Naive thymus-derived CD4-positive, alpha-beta T cell (primary cell): ENCODE results near the gene STPG1. TPM values are rescaled to one million over a fixed set of nuclear protein-coding genes. Genes with fewer than 3 reads are reported as not detected.

Experiments
- ATAC-seq: fragments of 150-1000 bp; cut with Tn5 transposase; 2 replicates; pipeline ENCODE4 v1.10.0; 2021; ENCODE audit warnings: mild to moderate bottlenecking, moderate library complexity
- CTCF ChIA-PET: fragments of 350-600 bp; sonication (Branson Sonifier 250); formaldehyde crosslinking; loops from one replicate; lab custom pipeline; 2021; ENCODE audit warnings: antibody characterized with exemption; lab: Charles Lee
- POLR2A ChIA-PET: fragments of 350-600 bp; sonication (Branson Sonifier 250); formaldehyde crosslinking; loops from one replicate; lab custom pipeline; 2021; ENCODE audit warnings: antibody characterized with exemption, inconsistent platforms; lab: Charles Lee
- DNase-seq, 9 donors: peaks; one replicate each; pipeline versions ENCODE4 v3.0.0 to v3.0.0-alpha.2; 2020 to 2022; ENCODE audit warnings: mixed read lengths in 1 of 9
- H3K27ac ChIP-seq: one replicate; pipeline ENCODE4 v1.7.0; 2013; ENCODE audit warnings: mild to moderate bottlenecking, low read depth, low read length, moderate library complexity
- H3K27me3 ChIP-seq, 2 donors: one replicate each; pipeline ENCODE4 v1.7.0; 2013; ENCODE audit warnings: low read length in 2 of 2, mild to moderate bottlenecking in 2 of 2, moderate library complexity in 2 of 2; ENCODE audit not compliant: control insufficient read depth in 2 of 2, insufficient read depth in 2 of 2
- H3K36me3 ChIP-seq, 3 experiments: 1 replicate in 2 of 3; 2 replicates in 1 of 3; pipeline ENCODE4 v1.7.0; 2013; ENCODE audit warnings: low read length in 3 of 3, mild to moderate bottlenecking in 3 of 3, moderate library complexity in 1 of 3; ENCODE audit not compliant: insufficient read depth in 3 of 3, control insufficient read depth in 2 of 3
- H3K4me1 ChIP-seq, 2 donors: one replicate each; pipeline ENCODE4 v1.7.0; 2013; ENCODE audit warnings: low read length in 2 of 2, mild to moderate bottlenecking in 2 of 2, moderate library complexity in 1 of 2; ENCODE audit not compliant: control insufficient read depth in 2 of 2, insufficient read depth in 2 of 2
- H3K4me3 ChIP-seq: 2 replicates; pipeline ENCODE4 v1.7.0; 2013; ENCODE audit warnings: mild to moderate bottlenecking, low read length
- H3K9me3 ChIP-seq, 3 experiments: 1 replicate in 2 of 3; 2 replicates in 1 of 3; pipeline ENCODE4 v1.7.0; 2013; ENCODE audit warnings: low read length in 3 of 3; ENCODE audit not compliant: control insufficient read depth in 2 of 3
- H3K27ac Mint-ChIP-seq, 9 donors: one replicate each; pipeline ENCODE4 v1.8.0; 2020 to 2022; ENCODE audit warnings: mixed read lengths in 9 of 9, mild to moderate bottlenecking in 8 of 9, moderate library complexity in 5 of 9, inconsistent platforms in 2 of 9
- H3K27me3 Mint-ChIP-seq, 5 donors: one replicate each; pipeline ENCODE4 v1.8.0; 2021 to 2022; ENCODE audit warnings: mixed read lengths in 5 of 5, mild to moderate bottlenecking in 1 of 5
- H3K36me3 Mint-ChIP-seq, 5 donors: one replicate each; pipeline ENCODE4 v1.8.0; 2020 to 2022; ENCODE audit warnings: mixed read lengths in 5 of 5, mild to moderate bottlenecking in 3 of 5, inconsistent platforms in 1 of 5
- H3K4me1 Mint-ChIP-seq, 7 donors: one replicate each; pipeline ENCODE4 v1.8.0; 2020 to 2022; ENCODE audit warnings: mixed read lengths in 7 of 7, mild to moderate bottlenecking in 3 of 7, inconsistent platforms in 1 of 7
- H3K4me3 Mint-ChIP-seq, 10 donors: one replicate each; pipeline ENCODE4 v1.8.0; 2020 to 2022; ENCODE audit warnings: mild to moderate bottlenecking in 10 of 10, mixed read lengths in 10 of 10, moderate library complexity in 6 of 10, inconsistent platforms in 2 of 10
- H3K9me3 Mint-ChIP-seq, 11 donors: one replicate each; pipeline ENCODE4 v1.8.0; 2020 to 2022; ENCODE audit warnings: mixed read lengths in 11 of 11, mild to moderate bottlenecking in 4 of 11, inconsistent platforms in 1 of 11, moderate library complexity in 1 of 11
- intact Hi-C, 2 donors: fragments of 100-400 bp; cut with micrococcal nuclease; formaldehyde crosslinking; loops; one replicate each; pipeline ENCODE4 v1.15.1; 2023
- polyA plus RNA-seq, 2 donors: library from polyadenylated mRNA; unstranded; fragments of 300-500 nt; fragmentation: Illumina TruSeq; gene quantifications; one replicate each; pipeline ENCODE4 v1.2.3, GENCODE V29; 2021
- total RNA-seq, 6 experiments: library from RNA in 5 of 6; stranded (reverse) in 5 of 6; gene quantifications; 1 replicate in 5 of 6; 2 replicates in 1 of 6; pipeline ENCODE4 v1.2.3 and lab custom pipeline; 2021 to 2026

Gene STPG1
- total and polyA plus RNA-seq, 7 experiments from 2014 or later: 3.1 to 10.1 (median 5.3) TPM

DNA sequence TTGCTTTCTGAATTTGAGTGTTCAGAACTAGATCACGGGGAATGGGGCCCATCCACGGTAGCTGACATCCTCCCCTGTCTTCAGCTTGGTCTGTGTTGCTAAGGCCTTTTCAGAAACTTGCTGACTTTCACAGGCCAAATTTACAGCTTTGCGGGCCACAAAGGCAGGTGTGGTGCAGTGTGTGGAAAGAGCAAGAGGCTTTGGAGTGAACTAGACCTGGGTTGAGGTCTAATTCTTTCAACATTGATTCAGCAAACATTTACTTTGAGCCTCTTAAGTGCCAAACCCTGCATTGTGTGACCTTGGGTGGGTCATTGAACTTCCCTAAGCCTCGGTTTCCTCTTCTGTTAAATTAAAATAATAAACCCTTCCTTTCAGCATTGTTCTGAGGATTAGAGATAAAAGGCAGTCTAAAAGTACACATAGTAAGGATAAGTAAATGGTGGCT, 24.3 kb downstream of the STPG1 start:
- ChIA-PET POLR2A (no interaction called here), CTCF (no interaction called here)
- Mint-ChIP-seq H3K4me3 (no peak overlapping the region), H3K9me3 (peaks cover 0 to 2% (median 0%) of the 10 kb centered on the region in 11 donors), H3K4me1 (peaks cover 32 to 52% (median 36%) of the 10 kb centered on the region in 7 donors), H3K36me3 (peaks cover 0 to 30% (median 0%) of the 10 kb centered on the region in 5 donors), H3K27me3 (no peaks in the 10 kb centered on the region), H3K27ac (no peak overlapping the region)
- Histone ChIP-seq H3K4me1 (peaks cover 12 to 29% of the 10 kb centered on the region in 2 donors), H3K36me3 (no peaks in the 10 kb centered on the region), H3K27me3 (no peaks in the 10 kb centered on the region), H3K27ac (no peak overlapping the region), H3K4me3 (no peak overlapping the region), H3K9me3 (no peaks in the 10 kb centered on the region)
- intact Hi-C loops: no loop called here
- no peak for ATAC-seq
- no peak for DNase-seq

DNA sequence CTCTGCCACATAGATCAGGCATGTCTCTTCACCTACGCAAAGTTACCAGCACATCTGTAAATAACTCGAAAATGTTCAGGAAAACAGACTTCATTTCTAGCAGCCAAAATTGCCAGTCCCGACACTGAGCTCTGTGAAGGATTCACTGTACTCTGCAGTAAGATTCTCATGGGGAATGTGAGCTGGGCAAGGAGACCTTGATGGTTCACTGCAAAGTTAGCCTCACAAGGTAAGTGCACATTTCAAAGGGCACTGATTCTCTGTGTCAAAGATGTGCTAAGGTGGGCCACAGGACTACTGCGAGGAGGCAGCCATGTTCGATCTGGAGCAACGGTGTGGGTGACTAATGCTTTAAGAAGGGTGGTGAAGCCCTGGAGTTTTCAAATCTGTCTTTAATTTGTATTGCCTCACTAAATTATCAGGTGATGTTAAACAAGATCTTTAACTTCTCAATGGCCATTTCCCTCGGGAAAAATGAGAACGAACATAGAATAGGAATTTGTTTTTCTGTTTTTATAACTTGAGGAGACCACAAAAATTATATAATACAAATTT, 25.2 kb downstream of the STPG1 start:
- H3K27ac Mint-ChIP-seq: peak overlapping the region in 1 of 9 donors; percentile 62
- Histone ChIP-seq H3K9me3 (no peaks in the 10 kb centered on the region), H3K4me1 (peaks cover 12 to 21% of the 10 kb centered on the region in 2 donors), H3K36me3 (no peaks in the 10 kb centered on the region), H3K27ac (no peak overlapping the region), H3K27me3 (no peaks in the 10 kb centered on the region), H3K4me3 (no peak overlapping the region)
- no peaks in the 10 kb centered on the region for H3K27me3 Mint-ChIP-seq
- ATAC-seq (no peak), DNase-seq (no peak)
- H3K36me3 Mint-ChIP-seq: peaks cover 0 to 39% (median 3%) of the 10 kb centered on the region in 5 donors
- intact Hi-C loops: no loop called here
- H3K4me3 Mint-ChIP-seq: no peak overlapping the region
- ChIA-PET CTCF (interaction anchor here (2.0 kb wide), 1 partner anchor 189 kb away, joined by 13 read pairs; no protein-coding TSS in a partner anchor), POLR2A (no interaction called here)
- peaks cover 25 to 54% (median 34%) of the 10 kb centered on the region in 7 donors for H3K4me1 Mint-ChIP-seq
- H3K9me3 Mint-ChIP-seq: no peaks in the 10 kb centered on the region

DNA sequence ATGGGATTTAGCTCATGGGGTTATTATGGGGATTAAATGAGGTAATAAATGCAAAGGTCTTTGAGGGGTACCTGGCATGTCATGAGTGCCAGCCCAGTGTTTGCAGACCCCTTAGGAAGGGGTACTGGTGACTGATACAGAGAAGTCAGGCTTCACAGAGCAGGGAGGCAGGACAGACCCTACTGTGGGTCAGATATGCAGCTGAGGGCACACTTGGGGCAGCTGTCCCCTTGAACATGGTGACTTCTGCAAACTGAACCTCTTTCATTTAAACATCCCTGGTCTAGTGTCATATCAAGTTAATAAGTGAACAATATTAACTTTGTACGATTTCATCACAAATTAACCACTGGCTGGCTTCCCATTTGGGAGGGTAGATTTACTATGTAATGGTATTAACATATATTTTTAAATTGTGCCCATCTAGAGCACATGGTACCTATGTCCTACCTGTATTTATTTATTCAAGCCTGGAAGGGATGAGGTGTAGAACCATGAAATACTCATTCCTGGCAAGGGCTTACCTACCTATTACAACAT, 25.9 kb downstream of the STPG1 start:
- POLR2A ChIA-PET: no interaction called here
- CTCF ChIA-PET: interaction anchor here (0.7 to 2.0 kb wide), 3 partner anchors 186 to 199 kb away, joined by 3 to 13 read pairs (median 5); no protein-coding TSS in a partner anchor
- Histone ChIP-seq H3K27me3 (no peaks in the 10 kb centered on the region), H3K4me1 (peaks cover 12 to 14% of the 10 kb centered on the region in 2 donors), H3K27ac (no peak overlapping the region), H3K36me3 (peaks cover 0 to 2% (median 0%) of the 10 kb centered on the region in 3 experiments), H3K4me3 (no peak overlapping the region), H3K9me3 (no peaks in the 10 kb centered on the region)
- peaks cover 18 to 47% (median 28%) of the 10 kb centered on the region in 7 donors for H3K4me1 Mint-ChIP-seq
- H3K27ac Mint-ChIP-seq: peak overlapping the region in 1 of 9 donors; percentile 30
- peaks cover 0 to 46% (median 7%) of the 10 kb centered on the region in 5 donors for H3K36me3 Mint-ChIP-seq
- intact Hi-C loops: no loop called here
- H3K4me3 Mint-ChIP-seq: no peak overlapping the region
- H3K27me3 Mint-ChIP-seq: no peaks in the 10 kb centered on the region
- ATAC-seq: no peak
- no peaks in the 10 kb centered on the region for H3K9me3 Mint-ChIP-seq
- no peak for DNase-seq

DNA sequence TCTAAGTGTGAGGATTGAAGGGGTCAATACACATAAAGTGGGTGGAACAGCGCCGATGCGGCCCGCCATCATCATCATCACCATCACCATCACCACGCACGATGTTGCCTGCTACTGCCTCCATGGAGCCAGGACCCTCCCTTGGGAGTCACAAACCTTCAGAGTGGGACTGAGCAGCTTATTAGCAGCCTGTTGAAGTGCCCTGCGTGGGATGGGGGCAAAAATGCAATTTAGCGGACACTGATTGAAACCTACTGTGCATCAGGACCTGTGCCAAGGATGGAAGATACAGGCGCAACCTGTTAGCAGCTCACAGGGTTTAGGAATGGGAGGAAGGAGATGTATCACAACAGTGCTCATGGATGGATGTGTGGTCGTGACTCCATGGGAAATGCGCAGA, 26.7 kb downstream of the STPG1 start:
- H3K4me3 ChIP-seq: no peak overlapping the region
- Mint-ChIP-seq H3K27ac (peak overlapping the region in 2 of 9 donors; percentile 26 to 63), H3K36me3 (peaks cover 0 to 52% (median 11%) of the 10 kb centered on the region in 5 donors), H3K27me3 (no peaks in the 10 kb centered on the region), H3K9me3 (no peaks in the 10 kb centered on the region), H3K4me1 (peaks cover 10 to 39% (median 21%) of the 10 kb centered on the region in 7 donors), H3K4me3 (no peak overlapping the region)
- peaks cover 0 to 7% (median 0%) of the 10 kb centered on the region in 3 experiments for H3K36me3 ChIP-seq
- intact Hi-C loops: no loop called here
- no peak for DNase-seq
- ChIA-PET POLR2A (no interaction called here), CTCF (interaction anchor here (1.2 to 2.0 kb wide), 2 partner anchors 185 to 187 kb away, joined by 5 to 13 read pairs; no protein-coding TSS in a partner anchor)
- H3K27ac ChIP-seq: no peak overlapping the region
- H3K9me3 ChIP-seq: no peaks in the 10 kb centered on the region
- no peak for ATAC-seq
- H3K4me1 ChIP-seq: peaks cover 4 to 7% of the 10 kb centered on the region in 2 donors
- no peaks in the 10 kb centered on the region for H3K27me3 ChIP-seq

DNA sequence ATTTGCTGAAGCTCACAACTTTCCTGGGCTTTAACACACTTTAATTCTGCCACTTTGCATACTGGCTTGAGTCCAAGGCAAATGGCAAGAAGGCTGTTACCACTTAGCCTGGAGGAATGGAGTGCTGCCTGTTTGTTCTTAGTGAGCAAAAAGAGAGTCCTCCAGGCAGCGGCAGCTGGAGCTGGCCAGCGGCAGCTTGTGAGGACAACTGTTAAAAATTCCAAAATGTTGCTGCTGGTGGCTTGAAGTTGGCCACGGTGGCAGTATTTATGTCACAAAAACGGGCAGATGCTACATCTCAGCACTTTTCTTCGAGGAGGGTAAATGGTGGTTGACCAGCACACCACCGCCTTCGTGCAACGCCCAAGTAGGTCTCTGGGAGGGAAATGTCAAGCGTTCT, 27.3 kb downstream of the STPG1 start:
- no peak overlapping the region for H3K27ac ChIP-seq
- ATAC-seq: no peak
- CTCF ChIA-PET: interaction anchor here (0.8 to 1.0 kb wide), 3 partner anchors 185 to 201 kb away, joined by 3 read pairs; no protein-coding TSS in a partner anchor
- H3K4me1 Mint-ChIP-seq: peaks cover 3 to 32% (median 14%) of the 10 kb centered on the region in 7 donors
- no peak overlapping the region for H3K4me3 Mint-ChIP-seq
- H3K4me1 ChIP-seq: no peaks in the 10 kb centered on the region
- DNase-seq: no peak
- H3K27me3 ChIP-seq: no peaks in the 10 kb centered on the region
- H3K9me3 Mint-ChIP-seq: no peaks in the 10 kb centered on the region
- peaks cover 0 to 7% (median 0%) of the 10 kb centered on the region in 3 experiments for H3K36me3 ChIP-seq
- no peak overlapping the region for H3K27ac Mint-ChIP-seq
- H3K9me3 ChIP-seq: no peaks in the 10 kb centered on the region
- H3K4me3 ChIP-seq: no peak overlapping the region
- intact Hi-C loops: no loop called here
- POLR2A ChIA-PET: interaction anchor here (0.6 kb wide), 1 partner anchor 192 kb away, joined by 3 read pairs; no protein-coding TSS in a partner anchor
- peaks cover 0 to 57% (median 16%) of the 10 kb centered on the region in 5 donors for H3K36me3 Mint-ChIP-seq
- H3K27me3 Mint-ChIP-seq: no peaks in the 10 kb centered on the region

DNA sequence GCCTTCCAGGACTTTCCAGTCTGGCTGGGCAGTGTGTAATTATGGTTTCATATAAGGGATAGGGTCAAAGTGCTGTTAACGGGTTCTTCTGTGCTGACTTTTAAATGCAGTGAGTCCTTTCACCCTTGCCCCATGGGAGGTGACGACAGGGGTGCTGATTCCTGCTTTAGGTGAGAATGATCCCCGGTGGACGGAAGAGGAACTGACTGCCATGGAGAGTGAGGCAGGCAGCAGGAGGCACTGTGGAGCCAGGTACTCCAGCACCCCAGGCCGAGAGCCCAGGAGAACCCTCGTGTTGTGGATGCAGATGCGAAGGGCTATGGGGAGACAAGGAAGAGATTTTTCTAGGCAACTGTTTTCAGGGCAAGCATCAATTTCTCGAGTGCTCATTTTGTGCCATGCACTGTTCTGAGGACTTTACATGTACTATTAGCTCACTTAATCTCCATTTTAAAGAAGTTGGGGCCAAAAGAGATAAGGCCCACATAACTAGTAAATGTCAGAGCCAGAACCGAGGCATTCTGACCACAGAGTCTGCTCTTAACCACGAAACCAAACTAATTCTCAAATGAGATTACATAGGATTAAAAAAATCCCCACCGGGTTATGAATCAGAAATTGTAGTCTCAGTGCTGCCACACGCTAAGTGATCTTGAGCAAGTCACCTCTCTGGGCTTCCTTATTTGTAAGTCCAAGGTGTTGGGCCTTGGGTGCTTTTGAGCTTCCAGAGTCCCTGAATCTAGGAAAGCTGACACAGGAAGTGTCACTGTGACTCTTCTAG, 28.2 kb downstream of the STPG1 start:
- Histone ChIP-seq H3K27me3 (no peaks in the 10 kb centered on the region), H3K4me1 (no peaks in the 10 kb centered on the region), H3K27ac (no peak overlapping the region), H3K36me3 (peaks cover 0 to 7% (median 0%) of the 10 kb centered on the region in 3 experiments), H3K9me3 (no peaks in the 10 kb centered on the region), H3K4me3 (no peak overlapping the region)
- Mint-ChIP-seq H3K36me3 (peaks cover 0 to 62% (median 22%) of the 10 kb centered on the region in 5 donors), H3K27me3 (no peaks in the 10 kb centered on the region), H3K4me3 (peak overlapping the region in 1 of 10 donors; percentile 50), H3K27ac (peak overlapping the region in 1 of 9 donors; percentile 90), H3K9me3 (no peaks in the 10 kb centered on the region), H3K4me1 (peaks cover 0 to 30% (median 9%) of the 10 kb centered on the region in 7 donors)
- DNase-seq: peak in 7 of 9 donors; percentile 9 to 33 (median 24)
- ATAC-seq: peak; percentile 61
- POLR2A ChIA-PET: no interaction called here
- CTCF ChIA-PET: interaction anchor here (0.8 to 1.0 kb wide), 3 partner anchors 184 to 202 kb away, joined by 3 read pairs; no protein-coding TSS in a partner anchor
- intact Hi-C loops: loop anchor here in 1 of 2 donors (2.0 kb wide), 1 partner anchor 63 kb away; no protein-coding TSS in a partner anchor
